Measurements from ENCODE around the gene SLC36A1. TPM values are rescaled to one million over a fixed set of nuclear protein-coding genes. Genes with fewer than 3 reads are reported as not detected.

Gene SLC36A1
- total and polyA plus RNA-seq, 2 donors (not counting 3 experiments of a cell fraction or from before 2014, with no cell fraction given): 11.8 to 14.5 TPM

GRCh38 chr5:151475388-151475787 lies 28.0 kb downstream of the SLC36A1 start:
- H3K4me2 ChIP-seq (ENCODE audit: insufficient read depth, low read length): no peak overlapping the region
- DNase-seq (ENCODE audit: low read depth, low spot score): no peak
- H3K27me3 ChIP-seq (ENCODE audit: control insufficient read depth in 2 of 2, insufficient read depth in 2 of 2, low read length in 2 of 2): no peaks in the 10 kb centered on the region
- BruUV-seq (replicated peaks): no TSS peak
- H2AFZ ChIP-seq (ENCODE audit: low read depth, low read length): no peak overlapping the region
- H3K79me2 ChIP-seq (ENCODE audit: control insufficient read depth, insufficient read depth, low read length): no peaks in the 10 kb centered on the region
- dilution Hi-C loops (cut with MboI; ENCODE audit: extremely low pct_ligation_motif_present, low sequenced_read_pairs): no loop called here
- H3K9me3 ChIP-seq (replicated peaks; ENCODE audit: control insufficient read depth, insufficient read depth, low read length): no peaks in the 10 kb centered on the region
- intact Hi-C loops (cut with micrococcal nuclease): no loop called here
- H3K4me1 ChIP-seq (ENCODE audit: control insufficient read depth, extremely low read depth, insufficient read depth, low read length): peaks cover 2% of the 10 kb centered on the region
- no peaks in the 10 kb centered on the region for H3K36me3 ChIP-seq (ENCODE audit: control insufficient read depth in 2 of 2, extremely low read depth in 1 of 2, insufficient read depth in 2 of 2, low read length in 2 of 2)
- POLR2A ChIA-PET: no interaction called here
- no peaks in the 10 kb centered on the region for H4K20me1 ChIP-seq (replicated peaks; ENCODE audit: control insufficient read depth, extremely low read depth, insufficient read depth, low read length)
- H3K4me3 ChIP-seq (replicated peaks in 1 of 3; ENCODE audit: insufficient read depth in 1 of 3, low read depth in 1 of 3, low read length in 3 of 3): no peak overlapping the region
- H3K27ac ChIP-seq (ENCODE audit: insufficient read depth, low read depth, low read length): no peak overlapping the region
- FAIRE-seq: no peak
- CTCF ChIA-PET: no interaction called here
- TF ChIP-seq GATA2 (IDR thresholded peaks at IDR 0.05; ENCODE audit: insufficient read depth, insufficient read length, low read depth, low read length) (no peak), FOS (IDR thresholded peaks at IDR 0.05; ENCODE audit: borderline replicate concordance, insufficient read depth, low read length) (no peak), MAX (IDR thresholded peaks at IDR 0.05; ENCODE audit: insufficient read depth, insufficient read length) (no peak), CTCF (IDR thresholded peaks at IDR 0.05; ENCODE audit: extremely low read depth in 1 of 2, insufficient read depth in 1 of 2, low read depth in 1 of 2, low read length in 2 of 2) (no peak), MYC (IDR thresholded peaks at IDR 0.05; ENCODE audit: low read depth, low read length) (no peak), POLR2AphosphoS5 (IDR thresholded peaks at IDR 0.05; ENCODE audit: insufficient read depth, low read depth, low read length) (no peak), EZH2 (IDR thresholded peaks at IDR 0.05; ENCODE audit: borderline replicate concordance, low read depth, low read length, severe bottlenecking) (no peak), JUN (IDR thresholded peaks at IDR 0.05; ENCODE audit: borderline replicate concordance, insufficient read depth, insufficient read length, low read depth) (no peak), POLR2A (IDR thresholded peaks at IDR 0.05; ENCODE audit: low read depth, low read length) (no peak)
- no peak overlapping the region for H3K9ac ChIP-seq (replicated peaks; ENCODE audit: extremely low read depth, insufficient read depth, low read length)
- no peaks in the 10 kb centered on the region for H3K9me1 ChIP-seq (replicated peaks; ENCODE audit: control insufficient read depth, extremely low read depth, insufficient read depth, low read length)

Measured in endothelial cell of umbilical vein (primary cell).